Peyer's patch (tissue), 4 donors: ENCODE measurements around the gene BTN1A1.

Source experiments
- CTCF ChIP-seq, 6 experiments: fragments of 450-650 bp in 4 of 6; fragments of 200-600 bp in 2 of 6; sonication (generic) in 1 of 6; IDR thresholded peaks; one replicate each; pipeline ENCODE4 v1.5.1; 2017 to 2019; ENCODE audit warnings: antibody characterized with exemption in 6 of 6, mild to moderate bottlenecking in 3 of 6, moderate library complexity in 1 of 6
- POLR2A ChIP-seq, 2 donors: fragments of 450-650 bp; IDR thresholded peaks; one replicate each; pipeline ENCODE4 v1.5.1; 2017; ENCODE audit warnings: antibody characterized with exemption in 2 of 2, mild to moderate bottlenecking in 2 of 2, moderate library complexity in 2 of 2

- TF ChIP-seq POLR2A (IDR thresholded peaks at IDR 0.05) (no peak), CTCF (IDR thresholded peaks at IDR 0.05) (no peak)
Measured at GRCh38 chr6:26494117-26494516, 6.0 kb upstream of the BTN1A1 start.
